ENCODE results near the gene VPS13C. TPM values are rescaled to one million over a fixed set of nuclear protein-coding genes. Genes with fewer than 3 reads are reported as not detected.
"Not testable (repeated sequence)": the region's sequence is repeated elsewhere in the genome, so short reads cannot be mapped to it uniquely, and the experiment has no call there.

The VPS13C gene
- total RNA-seq, 1 experiment from 2014 or later: 47.1 TPM

DNA sequence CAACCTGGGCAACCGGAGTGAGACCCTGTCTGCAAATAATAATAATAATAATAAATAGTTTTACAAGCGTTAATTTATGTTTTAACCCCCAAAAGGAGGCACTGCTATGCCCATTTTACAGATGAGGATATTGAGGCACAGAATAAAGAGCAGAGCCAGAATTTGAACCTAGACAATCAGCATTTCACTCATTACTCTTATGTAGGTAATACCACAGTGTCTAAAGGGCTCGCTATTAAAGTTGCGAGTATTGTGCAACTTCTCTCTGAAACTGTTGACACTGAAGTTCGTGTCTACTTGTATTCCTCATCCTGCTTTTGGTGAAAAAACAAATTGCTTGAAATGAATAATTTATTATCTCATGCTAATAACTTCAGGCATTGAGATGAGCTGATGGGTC lies 9.3 kb upstream of the VPS13C start:
- no peak for DNase-seq (ENCODE audit: low spot score)

DNA sequence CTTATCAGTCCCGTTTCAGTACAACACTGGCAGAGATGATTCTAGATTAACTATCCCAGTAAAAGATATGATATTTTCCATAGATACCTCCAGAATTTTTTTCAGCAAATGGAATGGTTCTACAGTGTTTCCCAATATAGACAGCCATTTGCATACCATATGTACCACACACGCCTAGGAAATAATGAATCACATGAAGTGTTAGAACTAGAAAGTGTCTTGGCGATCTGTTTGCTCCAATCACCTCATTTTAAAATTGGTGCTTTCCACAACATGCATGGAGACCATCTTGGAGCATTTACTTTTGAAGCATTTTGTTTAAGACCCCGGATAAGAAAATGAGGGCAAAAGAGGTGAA lies 8.5 kb upstream of the VPS13C start:
- peak; percentile 40 for DNase-seq (ENCODE audit: low spot score)

DNA sequence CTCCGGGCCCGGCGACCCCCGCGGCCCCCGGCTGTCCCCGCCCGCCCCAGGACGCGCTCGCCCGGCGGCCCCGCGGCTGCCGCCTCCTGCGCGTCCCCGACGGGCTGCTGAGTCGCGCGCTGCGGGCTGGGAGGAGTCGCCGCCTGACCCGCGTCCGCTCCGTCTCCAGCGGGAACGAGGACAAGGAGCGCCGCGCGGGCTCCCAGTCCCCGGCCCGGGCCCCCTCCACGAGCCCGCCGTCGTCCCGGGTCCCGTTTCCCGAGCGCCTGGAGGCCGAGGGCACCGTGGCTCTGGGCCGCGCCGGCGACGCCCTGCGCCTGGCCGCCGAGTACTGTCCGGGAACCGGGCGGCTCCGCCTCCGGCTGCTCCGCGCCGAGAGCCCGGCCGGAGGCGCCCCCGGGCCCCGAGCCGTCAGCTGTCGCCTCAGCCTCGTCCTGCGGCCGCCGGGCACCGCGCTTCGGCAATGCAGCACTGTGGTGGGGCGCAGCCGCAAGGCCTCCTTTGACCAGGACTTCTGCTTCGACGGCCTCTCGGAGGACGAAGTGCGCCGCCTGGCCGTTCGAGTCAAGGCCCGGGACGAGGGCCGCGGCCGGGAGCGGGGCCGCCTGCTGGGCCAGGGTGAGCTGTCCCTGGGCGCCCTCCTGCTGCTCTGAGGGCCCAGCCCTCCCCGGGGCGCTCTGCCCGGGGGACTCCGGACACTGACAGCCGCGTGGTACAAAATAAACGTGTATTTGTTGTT lies 8.0 kb upstream of the VPS13C start:
- DNase-seq (ENCODE audit: low spot score): peak; percentile 30

DNA sequence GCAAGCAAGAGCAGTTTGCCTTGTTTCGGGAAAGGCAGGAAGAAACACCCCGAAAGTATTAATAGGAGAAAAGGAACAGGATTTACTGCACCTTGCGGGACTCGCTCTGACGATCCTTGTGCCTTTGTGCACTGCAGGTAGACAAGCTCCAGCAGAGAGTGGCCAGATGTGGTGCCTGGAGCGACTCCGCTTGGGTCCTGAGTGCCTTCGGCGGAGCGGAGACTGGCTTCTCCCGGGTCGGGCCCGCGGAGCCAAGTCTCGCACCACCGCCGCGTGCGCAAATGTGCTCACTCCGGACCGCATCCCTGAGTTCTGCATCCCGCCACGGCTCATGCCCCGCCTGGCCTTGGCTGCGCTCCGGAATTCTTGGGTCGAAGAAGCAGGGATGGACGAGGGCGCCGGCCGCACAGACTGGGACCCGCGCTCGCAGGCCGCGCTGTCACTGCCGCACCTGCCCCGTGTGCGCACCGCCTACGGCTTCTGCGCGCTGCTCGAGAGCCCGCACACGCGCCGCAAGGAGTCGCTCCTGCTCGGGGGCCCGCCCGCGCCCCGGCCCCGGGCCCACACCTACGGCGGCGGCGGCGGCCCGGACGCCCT lies 7.3 kb upstream of the VPS13C start:
- DNase-seq (ENCODE audit: low spot score): no peak

DNA sequence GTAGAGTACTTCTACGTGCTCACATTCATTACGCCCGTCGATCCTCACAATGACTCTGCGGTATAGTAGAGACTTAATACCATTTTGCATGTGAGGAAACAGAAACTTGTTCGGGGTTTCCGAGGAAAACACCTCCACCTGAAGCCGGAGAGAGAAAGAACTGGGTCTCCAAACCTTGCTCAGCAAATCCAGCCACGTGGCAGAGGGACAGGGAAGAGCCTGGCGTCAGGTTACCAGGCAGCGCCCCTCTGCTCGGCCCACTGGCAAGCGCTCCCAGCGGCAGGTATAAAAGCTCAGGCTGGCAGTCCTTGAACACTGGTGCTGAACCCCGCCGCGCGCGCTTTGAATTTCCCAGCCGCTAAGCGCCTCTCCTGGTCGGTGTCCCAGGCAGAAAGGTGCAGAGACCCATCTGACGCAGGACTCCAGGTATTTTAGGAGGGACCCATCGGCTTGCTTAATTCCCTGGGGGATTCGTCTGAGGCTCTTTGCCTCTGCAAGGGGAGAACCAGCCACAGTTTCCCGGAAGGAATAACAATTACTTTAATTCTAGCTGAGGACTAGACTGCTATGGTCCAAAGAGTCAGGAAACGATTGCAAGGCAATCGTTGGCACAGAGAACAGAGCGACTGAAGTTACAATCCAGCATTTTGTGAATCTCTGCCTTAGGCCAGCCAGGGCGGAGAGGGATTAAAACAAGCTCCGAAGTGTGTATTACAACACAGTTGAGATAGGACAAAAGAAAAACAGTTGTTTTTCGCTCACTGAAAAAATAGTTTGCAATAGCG lies 6.6 kb upstream of the VPS13C start, which contains the start of gene C2CD4A:
Gene C2CD4A (plus strand): TSS at position 315 of the 785 bp plus-strand sequence. CDS start 637 bp downstream, outside the sequence.
- DNase-seq (ENCODE audit: low spot score): no peak

DNA sequence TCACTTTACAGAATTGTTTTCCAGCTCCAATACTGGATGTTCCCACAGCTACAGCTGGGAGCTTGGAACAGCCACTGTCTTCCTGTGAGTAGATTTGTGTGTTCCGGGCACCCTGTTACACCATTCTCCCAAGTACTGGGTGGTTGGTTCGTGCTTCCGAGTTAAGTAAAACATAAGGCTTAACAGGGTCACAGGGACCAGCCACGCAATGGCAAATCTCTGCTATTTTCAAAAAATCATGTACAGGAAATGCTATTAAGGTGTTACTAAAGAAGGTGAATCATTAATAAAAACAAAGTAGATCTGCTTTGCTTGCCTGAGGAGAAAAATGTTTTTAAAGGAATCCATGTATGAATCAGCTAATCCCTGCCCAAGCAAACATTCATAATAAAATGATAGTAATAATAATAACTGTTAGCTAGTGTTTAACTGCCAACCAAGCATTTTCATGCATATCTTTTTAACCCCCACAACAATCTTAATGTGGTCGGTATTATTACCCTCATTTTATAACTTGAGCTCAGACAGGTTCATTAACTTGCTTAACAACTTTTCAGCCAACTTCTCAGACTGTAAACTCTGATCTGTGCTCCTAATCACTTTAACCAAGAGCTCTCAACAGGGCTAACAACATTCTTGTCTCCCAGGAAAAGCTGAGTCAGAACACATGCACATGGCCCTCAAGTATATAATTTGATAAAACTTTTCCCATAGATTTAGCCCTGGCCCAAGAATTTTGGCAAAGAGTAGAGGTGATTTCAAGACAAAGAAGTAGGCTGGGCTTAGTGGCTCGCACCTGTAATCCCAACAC lies 3.8 kb upstream of the VPS13C start:
- no peak for DNase-seq (ENCODE audit: low spot score)

DNA sequence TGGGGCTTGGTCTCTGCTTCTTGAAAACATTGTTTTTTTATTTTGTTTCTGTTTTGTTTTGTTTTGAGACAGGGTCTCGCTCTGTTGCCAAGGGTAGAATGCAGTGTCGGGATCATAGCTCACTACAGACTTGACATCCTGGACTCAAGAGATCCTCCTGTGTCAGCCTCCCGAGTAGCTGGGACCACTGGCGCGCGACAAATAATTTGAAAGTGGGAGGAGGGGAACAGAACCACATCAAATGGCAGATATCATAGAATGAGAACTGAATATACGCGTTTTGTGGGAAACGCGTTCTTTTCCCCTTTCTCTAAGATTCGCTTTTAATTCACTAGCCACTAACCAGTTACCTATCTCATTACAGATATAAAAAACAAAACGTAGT lies 641 bp upstream of the VPS13C start:
- DNase-seq (ENCODE audit: low spot score): no peak

DNA sequence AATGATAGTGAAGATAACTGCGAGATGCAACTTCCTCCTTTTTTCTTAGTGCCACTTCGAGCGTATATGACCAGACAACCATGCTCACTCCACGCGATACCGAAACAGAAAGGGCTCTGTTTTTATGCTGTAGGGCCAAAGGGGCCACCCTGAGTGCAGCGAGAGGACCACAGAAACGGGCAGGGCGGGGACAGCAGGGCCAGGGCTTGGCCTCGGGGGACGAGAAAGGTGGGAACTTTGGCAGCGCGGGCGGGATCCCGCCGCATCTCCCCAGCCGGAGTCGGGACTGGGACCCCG lies 483 bp downstream of the VPS13C start:
- DNase-seq (ENCODE audit: low spot score): peak; percentile 46

DNA sequence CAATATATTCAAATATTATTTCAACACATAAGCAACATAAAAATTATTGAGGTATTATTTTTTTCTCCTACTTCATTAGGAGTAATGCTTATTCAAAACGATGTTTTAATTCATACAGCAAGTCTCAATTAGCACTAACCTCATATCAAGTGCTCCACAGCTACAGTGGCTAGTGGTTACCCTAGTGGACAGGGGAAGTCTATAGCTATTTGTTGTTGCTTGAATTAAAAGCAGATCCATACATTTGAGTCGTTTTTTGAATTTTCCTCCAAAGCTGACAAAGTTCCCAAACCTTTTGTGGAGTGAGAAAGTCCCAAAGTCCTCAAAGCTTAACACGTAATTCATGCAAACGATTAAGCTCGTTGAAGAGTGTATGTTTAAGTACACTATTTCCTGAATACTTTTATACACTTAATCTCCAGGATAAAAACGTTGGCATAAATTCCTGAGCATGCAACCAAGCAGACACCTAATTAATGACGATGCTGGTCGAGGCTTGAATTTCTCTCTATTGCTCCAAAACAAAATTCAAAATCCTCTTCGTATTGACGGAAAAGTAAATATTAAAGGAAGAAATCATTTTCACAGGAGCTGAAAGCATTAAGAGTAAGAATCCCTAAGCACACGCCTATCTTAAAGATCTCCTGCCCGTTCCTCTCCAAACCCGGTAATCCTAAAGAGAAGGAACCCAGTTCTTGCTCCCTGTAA lies 985 bp downstream of the VPS13C start:
- no peak for DNase-seq (ENCODE audit: low spot score)

DNA sequence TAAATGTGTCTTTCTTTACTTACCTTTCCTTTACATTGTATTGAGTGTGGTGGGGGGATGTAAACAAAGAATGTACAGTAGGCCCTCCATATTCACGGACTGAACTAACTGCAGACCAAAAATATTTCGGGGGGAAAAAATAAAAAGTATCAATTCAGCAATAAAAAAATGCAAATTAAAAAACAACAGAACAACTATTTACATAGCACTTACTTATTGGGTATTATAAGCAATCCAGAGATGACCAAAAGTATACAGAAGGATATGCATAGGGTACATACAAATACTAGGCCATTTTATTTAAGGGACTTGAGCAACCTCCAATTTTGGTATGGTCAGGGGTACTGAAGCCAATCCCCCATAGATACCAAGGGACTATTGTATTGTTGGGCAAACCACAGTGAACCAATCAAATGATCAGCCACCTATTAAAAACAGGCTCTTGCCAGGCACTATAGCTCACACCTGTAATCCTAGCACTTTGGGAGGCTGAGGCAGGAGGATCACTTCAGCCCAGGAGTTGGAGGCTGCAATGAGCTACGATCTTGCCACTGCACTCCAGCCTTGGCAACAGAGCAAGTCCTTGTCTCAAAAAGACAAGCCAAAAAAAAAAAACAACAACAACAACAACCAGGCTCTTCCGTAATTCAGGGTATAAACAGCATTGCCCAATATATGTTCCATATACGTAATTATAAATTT lies 1.8 kb downstream of the VPS13C start:
- no peak for DNase-seq (ENCODE audit: low spot score)

DNA sequence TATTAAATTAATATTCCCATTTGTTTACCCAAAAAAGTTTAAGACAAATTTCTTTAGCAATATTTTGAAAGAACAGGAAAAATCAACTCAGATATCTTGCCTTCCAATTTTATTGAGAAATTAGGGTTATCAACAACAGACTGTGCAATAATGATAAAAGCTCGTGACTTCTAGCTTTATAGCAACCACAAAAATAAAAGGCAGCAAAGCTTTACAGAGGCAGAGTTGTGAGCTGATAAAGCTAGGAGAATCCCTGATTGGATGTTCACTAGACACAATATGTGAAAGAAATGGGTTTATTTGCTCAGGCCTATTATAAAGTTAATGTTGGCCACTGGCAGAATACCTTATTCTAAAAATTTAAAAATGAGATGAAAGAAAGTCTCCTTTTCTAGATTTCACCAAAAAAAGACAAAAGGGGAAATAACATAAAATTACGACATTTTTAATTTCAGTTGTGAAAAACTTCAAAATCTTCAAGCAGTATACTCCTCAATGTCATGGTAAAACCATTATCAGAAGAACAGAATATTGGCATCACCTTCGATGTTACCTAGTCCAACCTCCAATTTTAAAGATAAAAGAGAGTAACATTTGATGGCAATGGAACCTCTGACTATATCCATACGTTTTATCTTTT lies 2.8 kb downstream of the VPS13C start:
- no peak for DNase-seq (ENCODE audit: low spot score)

DNA sequence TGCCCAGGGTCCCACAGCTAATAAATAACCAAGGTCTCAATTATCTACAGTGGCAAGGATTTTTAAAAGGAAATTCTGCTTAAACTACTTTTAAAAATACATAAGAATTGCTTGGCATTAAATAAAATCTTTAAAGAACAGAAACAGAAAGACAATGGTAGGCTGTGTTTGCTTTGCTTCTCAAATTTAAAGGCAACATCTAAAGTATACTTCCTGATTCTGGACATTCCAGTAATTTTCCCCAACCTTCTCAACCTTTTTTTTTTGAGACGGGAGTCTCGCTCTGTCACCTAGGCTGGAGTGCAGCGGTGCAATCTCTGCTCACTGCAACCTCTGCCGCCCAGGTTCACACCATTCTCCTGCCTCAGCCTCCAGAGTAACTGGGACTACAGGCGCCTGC lies 5.3 kb downstream of the VPS13C start:
- DNase-seq (ENCODE audit: low spot score): no peak

DNA sequence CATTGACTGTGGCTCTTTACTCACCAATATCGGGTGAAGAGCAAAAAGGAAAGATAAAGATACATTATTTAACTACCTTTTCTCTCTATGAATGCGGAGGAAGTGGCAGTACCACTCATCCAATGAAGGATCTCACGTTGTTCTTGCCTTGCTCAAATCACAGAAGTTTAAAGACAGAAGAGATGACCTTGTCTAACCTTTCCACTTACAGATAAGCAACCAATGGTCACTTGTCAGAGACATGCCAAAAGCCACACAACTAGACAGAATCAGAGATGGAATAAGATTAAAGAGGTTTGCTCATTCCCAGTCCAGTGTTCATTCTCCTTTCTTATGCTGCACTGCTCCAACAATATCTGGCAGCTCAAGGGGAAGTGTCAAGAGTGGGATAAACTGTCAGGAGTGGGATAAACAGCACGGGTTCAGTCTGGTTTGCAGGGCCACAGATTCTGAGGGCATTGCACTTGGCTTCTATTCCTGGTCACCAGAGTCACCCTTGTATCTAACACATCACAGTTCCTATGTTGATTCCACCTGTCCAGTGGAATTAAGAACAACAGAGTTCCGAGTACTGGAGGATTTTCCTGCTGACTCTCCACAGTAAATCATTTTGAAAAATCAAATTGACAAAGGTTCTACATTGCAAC lies 6.7 kb downstream of the VPS13C start:
- no peak for DNase-seq (ENCODE audit: low spot score)

DNA sequence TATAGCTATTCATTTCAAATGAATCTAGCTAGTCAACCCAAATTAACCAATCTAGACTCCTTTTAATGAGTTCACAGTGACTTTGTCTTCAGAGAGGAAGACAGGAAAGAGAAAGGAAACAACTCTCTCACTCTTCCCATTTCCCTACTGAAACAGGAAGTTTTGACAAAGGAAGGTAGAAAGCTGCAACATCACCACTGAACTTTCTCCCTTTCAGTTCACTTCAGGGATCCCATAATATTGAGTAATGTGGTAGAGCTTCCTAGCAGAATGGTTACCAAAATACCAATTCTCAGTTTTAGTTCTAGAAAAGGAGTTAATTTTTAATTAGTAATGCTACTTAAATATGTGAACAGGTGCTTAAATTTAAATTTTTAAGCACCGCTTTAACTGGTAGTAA lies 7.5 kb downstream of the VPS13C start:
- DNase-seq (ENCODE audit: low spot score): no peak

DNA sequence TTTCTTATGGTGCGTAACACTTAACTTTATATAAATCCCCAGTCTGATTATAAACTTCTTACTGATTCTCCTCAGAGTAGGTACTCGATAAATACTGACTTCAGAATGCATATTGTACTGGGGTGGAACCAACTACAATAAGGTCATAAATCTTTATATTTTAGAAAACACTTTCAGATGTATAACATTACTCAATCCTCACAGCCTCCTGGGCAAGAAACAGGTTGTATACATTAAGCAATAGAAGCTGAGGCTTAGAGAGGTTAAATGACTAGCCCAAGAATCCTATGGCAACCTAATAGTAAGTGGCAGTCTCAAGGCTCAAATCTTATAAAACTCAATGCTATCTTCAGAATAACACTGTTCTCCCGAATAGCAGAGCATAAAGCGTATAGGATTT lies 9.1 kb downstream of the VPS13C start:
- no peak for DNase-seq (ENCODE audit: low spot score)

DNA sequence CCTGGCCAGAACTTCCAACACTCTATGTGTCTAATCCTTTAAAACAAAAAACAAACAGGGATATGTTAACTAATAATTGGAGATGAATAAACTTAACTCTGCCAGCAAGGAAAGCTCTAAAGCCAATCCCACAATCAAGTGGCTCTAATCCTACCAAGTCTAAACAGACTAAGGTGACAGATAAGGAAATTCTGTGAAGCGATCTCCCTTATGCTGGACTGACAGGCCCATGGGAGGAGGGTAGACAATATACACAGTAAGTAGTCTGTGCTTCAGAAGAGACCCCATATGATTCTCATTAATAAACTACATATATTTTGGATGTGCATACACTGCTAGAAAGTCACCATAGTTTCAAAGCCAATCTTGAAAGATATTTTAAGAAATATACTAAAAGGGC lies 10.1 kb downstream of the VPS13C start:
- no peak for DNase-seq (ENCODE audit: low spot score)

DNA sequence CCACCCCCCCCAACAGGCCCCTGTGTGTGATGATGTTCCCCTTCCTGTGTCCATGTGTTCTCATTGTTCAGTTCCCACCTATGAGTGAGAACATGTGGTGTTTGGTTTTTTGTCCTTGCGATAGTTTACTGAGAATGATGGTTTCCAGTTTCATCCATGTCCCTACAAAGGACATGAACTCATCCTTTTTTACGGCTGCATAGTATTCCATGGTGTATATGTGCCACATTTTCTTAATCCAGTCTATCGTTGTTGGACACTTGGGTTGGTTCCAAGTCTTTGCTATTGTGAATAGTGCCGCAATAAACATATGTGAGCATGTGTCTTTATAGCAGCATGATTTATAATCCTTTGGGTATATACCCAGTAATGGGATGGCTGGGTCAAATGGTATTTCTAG lies 12.0 kb downstream of the VPS13C start:
- DNase-seq (ENCODE audit: low spot score): not testable (repeated sequence)

DNA sequence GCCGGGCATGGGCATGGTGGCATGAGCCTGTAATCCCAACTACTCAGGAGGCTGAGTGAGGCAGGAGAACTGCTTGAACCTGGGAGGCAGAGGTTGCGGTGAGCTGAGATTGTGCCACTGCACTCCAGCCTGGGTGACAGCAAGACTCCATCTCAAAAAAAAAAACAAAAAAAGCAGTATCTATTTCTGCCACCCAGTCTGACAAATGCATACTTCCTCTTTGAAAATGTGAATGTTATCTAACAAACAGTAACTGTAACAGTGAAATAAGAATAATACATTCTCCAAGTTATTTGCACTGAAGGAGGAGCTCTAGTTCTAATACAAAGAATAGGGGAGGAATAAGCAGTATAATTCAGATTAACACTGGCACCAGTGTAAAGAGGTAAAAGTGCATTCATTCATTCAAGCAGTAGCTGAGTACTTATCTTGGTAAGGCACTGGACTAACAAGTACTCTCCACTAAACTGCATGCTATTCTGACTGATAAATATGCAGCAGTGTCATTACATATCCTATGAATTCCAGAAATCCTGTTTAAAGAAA lies 12.9 kb downstream of the VPS13C start:
- DNase-seq (ENCODE audit: low spot score): no peak

DNA sequence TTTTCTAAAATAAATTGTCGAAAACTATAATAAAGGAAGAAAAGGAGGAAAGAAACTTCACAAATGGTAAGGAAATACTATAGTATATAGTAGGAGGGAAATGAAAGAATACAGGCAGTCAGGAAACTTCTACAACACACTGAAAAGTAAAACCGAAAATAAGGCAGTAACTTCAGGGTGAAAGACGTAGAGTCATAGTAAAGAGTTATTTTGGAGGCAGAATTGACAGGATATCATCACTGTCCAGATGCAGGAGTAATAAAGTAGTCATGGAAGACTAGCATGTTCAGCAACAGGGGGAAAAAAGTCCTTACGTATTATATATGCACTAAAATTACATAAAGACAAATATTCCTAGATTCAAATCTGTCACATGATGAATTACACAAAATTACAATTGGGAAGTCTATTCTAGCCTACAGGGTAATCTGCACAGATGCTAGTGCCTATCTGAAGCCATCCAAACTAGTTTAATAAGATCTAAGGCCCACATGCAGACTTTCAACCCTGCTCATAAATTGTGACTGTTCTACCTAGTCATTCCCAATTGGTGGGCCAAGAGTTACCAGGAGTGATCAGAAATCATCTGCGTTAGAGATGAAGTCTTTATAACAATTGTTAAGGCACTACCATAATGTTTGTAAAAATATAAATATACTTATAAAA lies 14.0 kb downstream of the VPS13C start:
- no peak for DNase-seq (ENCODE audit: low spot score)
